IPS DF 6.9 (cell line): Measurements from ENCODE around the gene RGS6.

Experiments used
- DNase-seq: peaks from one replicate; pipeline ENCODE4 v3.0.0-alpha.2; 2013; ENCODE audit warnings: low read depth, low spot score
- H3K27ac ChIP-seq: one replicate; pipeline ENCODE4 v1.5.1; 2013; ENCODE audit warnings: low read length, control low read depth
- H3K27me3 ChIP-seq: 2 replicates; pipeline ENCODE4 v1.6.1; 2013; ENCODE audit warnings: mild to moderate bottlenecking, low read length; ENCODE audit not compliant: control insufficient read depth, insufficient read depth
- H3K36me3 ChIP-seq: 2 replicates; pipeline ENCODE4 v1.6.1; 2013; ENCODE audit warnings: low read length; ENCODE audit not compliant: control insufficient read depth, insufficient read depth
- H3K4me1 ChIP-seq: 2 replicates; pipeline ENCODE4 v1.6.1; 2013; ENCODE audit warnings: low read length; ENCODE audit not compliant: control insufficient read depth, insufficient read depth
- H3K4me3 ChIP-seq: 2 replicates; pipeline ENCODE4 v1.5.1; 2013; ENCODE audit warnings: mild to moderate bottlenecking, low read length
- H3K9me3 ChIP-seq: 2 replicates; pipeline ENCODE4 v1.6.1; 2013; ENCODE audit warnings: low read length, inconsistent platforms; ENCODE audit not compliant: control insufficient read depth, insufficient read depth
- WGBS: extraction: QIAGEN DNeasy Blood & Tissue Kit; methylation state at CpG from one replicate; pipeline ENCODE4 v1.1.7; 2013; ENCODE audit warnings: mixed read lengths, missing lambda C conversion rate; ENCODE audit not compliant: insufficient read length, insufficient coverage; 5-methylcytosine and 5-hydroxymethylcytosine counted together

The RGS6 gene

GRCh38 chr14:72377016-72377415 is 444.8 kb downstream of the RGS6 start:
- no peak for DNase-seq
- H3K4me1 ChIP-seq, result no peaks in the 10 kb centered on the region
- H3K4me3 ChIP-seq, result no peak overlapping the region
- no peak overlapping the region for H3K27ac ChIP-seq
- no peaks in the 10 kb centered on the region for H3K36me3 ChIP-seq
- WGBS, result no CpG with 5 or more reads among the region's 3 CpGs
- no peaks in the 10 kb centered on the region for H3K27me3 ChIP-seq
- H3K9me3 ChIP-seq, result no peaks in the 10 kb centered on the region

- no CpG with 5 or more reads among the region's 1 CpG for WGBS
Observed at GRCh38 chr14:72380456-72380855, 448.2 kb downstream of the RGS6 start.

GRCh38 chr14:72383865-72384264 is 451.6 kb downstream of the RGS6 start:
- Histone ChIP-seq H3K36me3 (no peaks in the 10 kb centered on the region), H3K9me3 (no peaks in the 10 kb centered on the region), H3K27me3 (no peaks in the 10 kb centered on the region), H3K27ac (no peak overlapping the region), H3K4me1 (no peaks in the 10 kb centered on the region), H3K4me3 (no peak overlapping the region)
- no peak for DNase-seq
- no CpG with 5 or more reads among the region's 5 CpGs for WGBS

More at GRCh38 chr14:72380456-72380855, 448.2 kb downstream of the RGS6 start:
- H3K9me3 ChIP-seq, result no peaks in the 10 kb centered on the region
- H3K36me3 ChIP-seq, result no peaks in the 10 kb centered on the region
- H3K4me3 ChIP-seq, result no peak overlapping the region
- H3K27ac ChIP-seq, result no peak overlapping the region
- no peaks in the 10 kb centered on the region for H3K27me3 ChIP-seq
- H3K4me1 ChIP-seq, result no peaks in the 10 kb centered on the region
- DNase-seq, result no peak

- H3K27ac ChIP-seq, result no peak overlapping the region
- DNase-seq, result no peak
- H3K27me3 ChIP-seq, result no peaks in the 10 kb centered on the region
- H3K4me3 ChIP-seq, result no peak overlapping the region
- no peaks in the 10 kb centered on the region for H3K36me3 ChIP-seq
- H3K4me1 ChIP-seq, result no peaks in the 10 kb centered on the region
- no CpG with 5 or more reads among the region's 3 CpGs for WGBS
- no peaks in the 10 kb centered on the region for H3K9me3 ChIP-seq
Observed at GRCh38 chr14:72387726-72388125, 455.5 kb downstream of the RGS6 start.

- Histone ChIP-seq H3K27ac (no peak overlapping the region), H3K9me3 (no peaks in the 10 kb centered on the region), H3K4me1 (no peaks in the 10 kb centered on the region), H3K36me3 (no peaks in the 10 kb centered on the region), H3K27me3 (no peaks in the 10 kb centered on the region), H3K4me3 (no peak overlapping the region)
- no peak for DNase-seq
- WGBS, result no CpG with 5 or more reads among the region's 7 CpGs
Observed at GRCh38 chr14:72389200-72389599, 457.0 kb downstream of the RGS6 start.

- Histone ChIP-seq H3K27me3 (no peaks in the 10 kb centered on the region), H3K27ac (no peak overlapping the region), H3K4me1 (no peaks in the 10 kb centered on the region), H3K4me3 (no peak overlapping the region), H3K9me3 (no peaks in the 10 kb centered on the region), H3K36me3 (no peaks in the 10 kb centered on the region)
- DNase-seq, result no peak
- WGBS, result no CpG with 5 or more reads among the region's 4 CpGs
Observed at GRCh38 chr14:72401101-72401625, 468.9 kb downstream of the RGS6 start.

- no peaks in the 10 kb centered on the region for H3K36me3 ChIP-seq
- no CpG with 5 or more reads among the region's 8 CpGs for WGBS
- H3K4me1 ChIP-seq, result no peaks in the 10 kb centered on the region
- no peak overlapping the region for H3K27ac ChIP-seq
- no peak for DNase-seq
- H3K27me3 ChIP-seq, result no peaks in the 10 kb centered on the region
- no peaks in the 10 kb centered on the region for H3K9me3 ChIP-seq
- H3K4me3 ChIP-seq, result no peak overlapping the region
Observed at GRCh38 chr14:72401632-72402376, 469.6 kb downstream of the RGS6 start.

GRCh38 chr14:72402377-72402772 is 470.1 kb downstream of the RGS6 start:
- no peak for DNase-seq
- H3K4me1 ChIP-seq, result no peaks in the 10 kb centered on the region
- no peaks in the 10 kb centered on the region for H3K9me3 ChIP-seq
- H3K36me3 ChIP-seq, result no peaks in the 10 kb centered on the region
- no peaks in the 10 kb centered on the region for H3K27me3 ChIP-seq
- WGBS, result no CpG with 5 or more reads among the region's 3 CpGs
- no peak overlapping the region for H3K4me3 ChIP-seq
- no peak overlapping the region for H3K27ac ChIP-seq

GRCh38 chr14:72404106-72404774 is 472.0 kb downstream of the RGS6 start:
- H3K27ac ChIP-seq, result no peak overlapping the region
- no peaks in the 10 kb centered on the region for H3K27me3 ChIP-seq
- H3K4me3 ChIP-seq, result no peak overlapping the region
- no peaks in the 10 kb centered on the region for H3K36me3 ChIP-seq
- whole genome bisulfite sequencing, result no CpG with 5 or more reads among the region's 4 CpGs
- no peak for DNase-seq
- H3K4me1 ChIP-seq, result no peaks in the 10 kb centered on the region
- no peaks in the 10 kb centered on the region for H3K9me3 ChIP-seq

- H3K27ac ChIP-seq, result no peak overlapping the region
- no peak for DNase-seq
Observed at GRCh38 chr14:72404998-72405397, 472.8 kb downstream of the RGS6 start.

More at GRCh38 chr14:72404998-72405397, 472.8 kb downstream of the RGS6 start:
- no peaks in the 10 kb centered on the region for H3K4me1 ChIP-seq
- WGBS, result no CpG with 5 or more reads among the region's 3 CpGs
- no peaks in the 10 kb centered on the region for H3K36me3 ChIP-seq
- H3K9me3 ChIP-seq, result no peaks in the 10 kb centered on the region
- H3K4me3 ChIP-seq, result no peak overlapping the region
- H3K27me3 ChIP-seq, result no peaks in the 10 kb centered on the region
